ENCODE measurements around the gene HDAC9.

Gene HDAC9

DNA sequence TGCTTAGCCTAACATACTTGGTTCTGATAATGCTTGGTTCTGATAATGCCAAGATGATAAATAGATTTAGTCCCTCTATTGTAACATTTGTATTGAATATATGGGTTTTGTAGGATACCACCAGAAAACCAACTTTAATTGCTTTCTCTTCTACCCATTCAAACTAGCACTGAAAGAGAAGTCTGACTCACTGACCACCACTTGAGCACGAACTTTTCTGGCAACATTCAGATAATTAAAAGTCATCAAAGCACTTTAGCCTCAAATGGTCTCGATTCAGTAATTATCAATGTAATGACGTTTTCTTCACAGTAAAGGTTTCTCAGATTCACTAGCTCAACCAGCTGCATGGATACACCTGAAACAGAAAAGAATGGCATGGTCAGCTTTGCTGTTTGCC, 63.0 kb downstream of the HDAC9 start:
- DNase-seq (ENCODE audit: low read depth) = no peak

DNA sequence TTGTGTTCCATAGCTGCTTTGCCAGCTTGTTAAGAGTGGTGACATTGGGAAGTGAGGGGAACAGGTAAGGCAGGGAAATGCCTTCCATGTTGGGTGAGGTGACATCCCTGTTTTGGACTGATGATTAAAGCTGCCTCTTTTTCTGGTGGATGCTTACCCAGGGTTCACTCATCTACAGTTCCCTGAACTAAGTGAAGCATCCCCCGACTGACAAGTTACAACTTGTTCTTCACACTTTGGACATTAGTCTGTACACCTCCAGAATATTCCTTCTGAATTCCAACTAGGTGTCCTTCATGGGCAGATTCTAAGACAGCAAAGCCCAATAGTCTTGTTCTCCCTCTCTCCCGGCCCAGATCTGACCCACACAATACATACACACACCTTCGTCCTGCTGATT, 63.4 kb downstream of the HDAC9 start:
- no peak for DNase-seq (ENCODE audit: low read depth)

DNA sequence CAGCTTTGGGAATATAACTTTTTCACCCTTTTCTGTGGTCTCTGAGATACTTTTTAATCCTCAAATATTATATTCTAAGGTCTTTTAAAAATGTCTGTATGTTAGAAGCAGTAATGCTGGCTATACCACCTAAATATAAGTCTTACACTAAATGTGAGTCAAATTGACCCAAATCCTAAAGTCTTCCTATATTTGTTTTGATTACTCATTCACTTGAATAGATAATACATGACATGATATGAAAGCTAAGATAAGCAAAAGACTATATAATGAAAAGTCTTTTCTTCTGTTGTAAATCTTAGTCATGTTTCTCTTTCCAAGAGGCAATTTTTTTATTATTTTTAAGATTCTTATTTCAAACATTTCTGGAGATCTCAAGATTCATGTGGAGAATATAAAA, 64.2 kb downstream of the HDAC9 start:
- DNase-seq (ENCODE audit: low read depth) = no peak

DNA sequence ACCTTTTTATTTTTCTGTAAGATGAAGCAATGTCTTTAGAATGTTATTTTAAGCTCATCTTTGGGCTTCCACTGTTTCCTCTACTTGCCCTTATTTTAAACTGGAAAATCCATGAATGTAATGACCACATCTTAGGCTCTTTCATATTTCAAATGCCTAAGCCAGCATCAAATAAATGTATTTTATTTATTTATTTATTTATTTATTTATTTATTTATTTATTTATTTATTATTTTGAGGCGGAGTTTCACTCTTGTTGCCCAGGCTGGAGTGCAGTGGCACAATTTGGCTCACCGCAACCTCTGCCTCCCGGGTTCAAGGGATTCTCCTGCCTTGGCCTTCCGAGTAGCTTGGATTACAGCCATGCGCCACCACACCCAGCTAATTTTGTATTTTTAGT, 69.2 kb downstream of the HDAC9 start:
- no peak for DNase-seq (ENCODE audit: low read depth)

DNA sequence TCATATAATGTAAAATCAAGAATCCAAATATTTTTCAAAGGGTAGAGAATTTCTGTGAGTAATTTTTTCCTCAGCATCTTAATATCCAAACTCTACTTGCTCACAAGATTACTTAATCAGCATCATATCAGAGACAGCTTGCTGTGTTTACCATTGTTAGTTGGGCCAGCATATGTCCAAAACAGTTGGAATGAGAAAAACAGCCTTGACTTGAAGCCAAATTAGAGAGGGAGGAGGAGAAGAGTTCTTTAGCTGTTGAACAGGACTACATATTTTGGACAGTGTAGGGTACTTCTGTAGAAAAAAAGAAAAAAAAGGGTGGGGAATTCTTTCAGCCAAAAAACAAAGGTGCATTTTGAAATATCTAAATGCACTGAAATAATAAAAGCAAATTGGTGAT, 69.8 kb downstream of the HDAC9 start:
- no peak for DNase-seq (ENCODE audit: low read depth)

DNA sequence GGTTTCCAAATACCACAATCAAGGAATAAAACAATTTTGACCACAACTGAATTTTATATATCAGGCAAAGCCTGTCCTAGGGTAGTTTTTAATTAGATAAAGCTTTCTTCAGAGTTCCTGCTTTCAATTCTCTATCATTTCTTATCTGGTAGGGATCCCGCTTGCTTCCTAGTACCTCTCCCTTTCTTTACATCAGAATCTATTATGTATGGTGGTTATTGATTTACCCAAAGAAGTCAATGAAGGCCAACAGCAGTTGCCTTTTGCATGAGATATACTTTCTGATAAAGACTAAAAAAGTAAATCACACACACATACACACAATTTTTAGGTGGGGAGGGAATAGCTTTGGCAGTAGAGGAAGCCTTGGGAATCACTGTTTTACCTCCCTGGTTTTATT, 70.7 kb downstream of the HDAC9 start:
- no peak for DNase-seq (ENCODE audit: low read depth)

DNA sequence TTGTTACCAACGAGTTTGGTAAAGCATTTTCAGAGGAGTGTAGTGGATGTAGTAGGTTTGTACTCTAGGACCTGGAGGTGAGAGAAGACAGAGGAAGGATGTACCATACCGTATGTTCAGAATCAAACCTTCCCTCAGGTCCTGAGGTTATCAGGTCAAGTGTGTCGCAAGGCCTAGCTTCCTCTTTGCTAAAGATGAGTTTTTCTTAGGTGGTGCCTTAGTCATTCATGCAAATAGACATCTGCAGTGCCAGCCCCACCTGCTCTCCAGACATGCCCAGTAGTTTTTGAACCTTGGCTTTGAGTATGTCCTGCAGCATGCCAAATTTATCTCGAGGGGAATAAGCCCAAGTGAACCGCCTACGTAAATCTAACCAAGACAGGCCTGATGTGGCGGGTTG, 71.3 kb downstream of the HDAC9 start:
- DNase-seq (ENCODE audit: low read depth) = no peak

DNA sequence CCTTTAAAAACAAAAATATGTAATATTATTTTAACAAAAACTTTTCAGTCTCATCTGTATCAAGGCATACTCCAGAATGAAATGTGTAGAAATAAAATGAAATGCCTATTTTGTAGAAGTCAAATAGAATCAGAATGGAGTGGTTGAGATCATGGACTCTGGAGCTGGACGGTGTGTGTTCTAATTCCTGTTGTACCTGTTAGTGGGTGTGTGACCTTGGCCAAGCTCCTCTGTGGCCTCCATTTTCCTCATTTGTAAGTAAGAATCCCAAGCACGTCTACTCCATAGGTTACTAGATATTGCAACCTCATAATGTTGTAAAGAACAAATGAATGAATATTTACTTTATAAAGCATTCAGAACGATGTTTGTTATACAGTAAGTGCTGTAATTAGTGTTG, 74.9 kb downstream of the HDAC9 start:
- DNase-seq (ENCODE audit: low read depth) = no peak

DNA sequence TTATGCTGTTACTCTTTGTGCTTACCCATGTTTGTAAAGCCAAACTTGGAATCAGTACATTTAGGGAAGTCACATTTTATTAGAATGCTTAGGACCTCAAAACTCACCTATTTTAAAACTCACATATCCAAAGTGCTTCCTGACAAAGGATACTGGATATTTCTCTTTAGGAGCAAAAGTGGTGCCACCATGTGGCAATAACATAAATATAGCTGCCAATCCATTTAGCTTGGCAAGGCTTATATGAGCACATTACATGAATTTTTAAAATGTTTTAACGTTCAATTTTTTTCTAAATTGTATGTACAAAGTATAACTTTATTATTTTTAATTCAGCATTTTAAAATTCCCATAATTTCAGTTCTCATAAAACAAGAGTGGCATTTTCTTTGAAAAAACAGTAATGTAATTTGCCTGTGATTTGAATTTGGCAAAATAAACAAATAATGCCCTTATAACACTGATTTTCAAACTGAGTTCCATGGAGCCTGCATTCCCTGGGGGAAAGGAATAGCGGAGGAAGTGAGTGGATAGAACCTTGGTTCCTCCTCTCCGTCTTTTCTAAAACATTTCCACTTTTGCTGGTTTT, 75.4 kb downstream of the HDAC9 start:
- DNase-seq (ENCODE audit: low read depth) = no peak

DNA sequence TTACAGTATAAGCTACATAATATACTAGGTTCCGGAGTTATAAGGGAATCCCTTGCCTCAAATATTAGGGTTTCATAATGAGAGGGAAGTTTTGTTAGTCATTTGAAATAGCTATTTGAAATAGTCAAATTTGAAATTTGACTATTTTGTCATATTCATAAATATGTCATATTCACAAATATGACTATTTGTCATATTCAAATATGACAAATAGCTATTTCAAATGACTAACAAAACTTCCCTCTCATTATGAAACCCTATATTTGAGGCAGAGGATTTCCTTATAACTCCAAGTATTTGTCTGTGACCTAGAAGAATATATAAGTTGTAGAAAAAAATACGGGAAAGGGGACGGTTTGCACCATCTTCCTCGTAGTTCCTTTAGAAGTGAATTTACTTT, 76.6 kb downstream of the HDAC9 start:
- DNase-seq (ENCODE audit: low read depth) = no peak

DNA sequence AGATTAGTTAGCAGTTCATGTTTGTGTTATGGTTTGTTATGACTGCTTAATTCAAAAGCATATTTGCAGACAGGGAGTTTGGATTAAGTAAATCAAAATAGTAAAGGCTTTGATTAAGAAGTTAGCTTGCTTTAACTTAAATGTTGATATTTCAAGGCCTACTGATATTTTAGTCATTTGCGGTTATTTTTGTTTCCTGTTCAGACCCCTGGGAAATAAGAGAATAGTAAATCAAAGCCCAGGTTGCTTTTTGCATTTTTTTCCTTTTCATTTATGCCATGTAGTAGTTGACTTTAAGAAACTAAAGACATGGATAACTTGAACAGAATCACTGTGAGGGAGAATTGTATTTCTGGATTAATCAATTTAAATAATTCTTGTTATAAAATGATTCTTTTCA, 77.3 kb downstream of the HDAC9 start:
- no peak for DNase-seq (ENCODE audit: low read depth)

DNA sequence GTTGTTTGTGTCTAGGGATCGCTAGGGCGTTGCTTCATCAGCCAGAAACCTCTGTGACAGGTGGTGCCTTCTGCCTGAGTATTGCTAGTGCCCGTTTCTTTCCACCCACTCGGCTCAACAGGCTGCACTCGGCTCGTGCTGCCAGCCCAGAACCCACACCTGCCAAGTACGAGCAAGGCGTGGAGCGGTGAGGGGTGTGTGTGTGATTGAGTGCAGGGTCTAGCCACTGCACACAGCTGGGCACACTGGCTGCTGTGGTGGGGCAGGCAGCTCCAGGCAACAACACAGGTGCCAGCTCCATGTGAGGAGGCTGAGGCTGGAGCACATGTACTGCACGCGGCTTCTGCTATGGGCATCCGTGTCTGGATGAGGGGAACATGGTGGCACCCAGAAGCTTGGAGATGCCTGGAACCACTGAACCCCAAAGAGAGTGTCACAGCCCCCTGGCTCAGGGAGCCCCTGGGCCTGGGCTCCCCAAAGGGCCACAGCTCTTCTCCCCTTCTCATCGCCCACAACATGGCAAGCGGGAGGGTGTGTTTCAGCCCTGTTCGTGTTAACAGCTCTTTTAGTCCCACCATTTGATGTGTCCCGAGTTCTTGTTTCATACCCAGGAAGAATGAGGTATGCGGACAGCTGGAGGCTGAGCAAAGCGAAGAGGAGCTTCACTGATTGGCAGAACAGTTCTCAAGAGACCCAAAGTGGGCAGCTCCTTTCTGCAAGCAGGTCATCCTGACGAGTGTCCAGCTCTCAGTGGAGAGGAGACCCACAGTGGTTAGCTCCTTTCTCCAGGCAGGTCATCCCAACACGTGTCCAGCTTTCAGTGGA, 78.1 kb downstream of the HDAC9 start:
- no peak for DNase-seq (ENCODE audit: low read depth)

DNA sequence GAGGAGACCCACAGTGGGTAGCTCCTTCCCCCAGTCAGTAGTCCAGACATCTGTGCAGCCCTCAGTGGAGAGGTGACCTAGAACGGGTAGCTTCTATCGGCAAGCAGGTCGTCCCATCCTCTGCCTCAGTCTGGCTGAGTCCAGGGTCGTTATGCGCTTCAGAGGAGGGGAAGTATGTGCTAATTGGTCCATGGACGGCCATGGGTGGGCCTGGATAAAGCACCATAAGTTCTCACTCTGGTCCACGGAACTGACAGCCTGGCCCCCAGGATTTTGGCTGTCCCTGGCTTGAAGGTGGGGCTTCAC, 78.6 kb downstream of the HDAC9 start:
- DNase-seq (ENCODE audit: low read depth) = no peak

DNA sequence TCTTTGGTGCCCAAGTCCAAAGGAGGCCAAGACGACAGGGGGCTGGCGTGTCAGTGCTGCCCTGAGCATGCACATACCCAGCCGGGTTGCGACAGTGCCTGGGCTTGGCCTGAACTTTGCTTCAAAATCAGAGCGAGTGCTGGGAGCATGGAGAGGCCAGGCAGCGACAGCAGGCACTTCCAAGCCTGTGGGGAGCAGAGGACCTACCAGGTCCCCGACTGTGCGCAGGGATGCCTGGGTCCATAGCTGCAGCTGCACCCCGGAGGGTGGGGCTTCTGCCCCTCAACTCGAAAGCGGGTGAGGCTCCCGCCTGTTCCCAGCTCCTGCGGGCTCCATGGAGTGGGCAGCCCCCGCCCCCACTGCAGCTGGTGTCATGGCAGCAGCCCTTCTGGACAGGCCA, 79.1 kb downstream of the HDAC9 start:
- no peak for DNase-seq (ENCODE audit: low read depth)

DNA sequence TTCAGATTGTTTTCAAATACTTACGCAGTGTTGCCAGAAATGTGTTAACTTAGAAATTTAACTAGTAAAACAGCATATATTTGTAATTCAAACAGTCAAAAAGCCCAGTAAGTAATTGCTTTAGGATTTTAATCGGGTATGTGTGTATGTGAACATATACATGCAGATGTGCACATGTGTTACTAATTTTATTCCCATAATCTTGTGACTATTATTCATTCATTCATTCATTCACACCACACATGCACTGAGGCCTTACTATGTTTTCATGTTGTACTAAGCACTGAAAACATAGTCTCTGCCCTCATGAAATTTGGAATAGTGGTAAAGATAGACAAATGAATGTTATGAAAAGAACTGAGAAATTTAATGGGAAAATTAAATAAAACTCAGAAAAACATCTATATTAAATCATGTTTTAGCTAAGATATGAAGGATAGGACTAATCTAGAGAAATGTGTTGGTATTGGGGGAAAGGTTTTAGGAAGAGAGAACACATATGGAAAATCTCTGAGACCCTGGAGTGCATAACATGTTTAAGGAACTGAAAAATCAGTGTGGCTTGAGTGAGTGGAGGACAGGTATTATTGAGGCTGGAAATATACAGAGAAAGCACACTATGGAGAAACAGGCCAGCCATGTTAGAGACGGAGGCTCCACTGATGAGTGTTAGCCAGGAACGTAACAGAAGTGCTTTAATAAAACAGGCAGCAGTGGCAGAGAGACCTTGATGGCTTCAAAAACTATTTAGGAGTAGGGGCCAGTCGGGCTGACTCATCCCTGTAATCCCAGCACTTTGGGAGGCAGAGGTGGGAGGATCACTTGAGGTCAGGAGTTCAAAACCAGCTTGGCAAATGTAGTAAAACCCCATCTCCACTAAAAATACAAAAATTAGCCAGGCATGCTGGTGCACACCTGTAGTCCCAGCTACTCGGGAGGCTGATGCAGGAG, 80.3 kb downstream of the HDAC9 start:
- DNase-seq (ENCODE audit: low read depth) = no peak

DNA sequence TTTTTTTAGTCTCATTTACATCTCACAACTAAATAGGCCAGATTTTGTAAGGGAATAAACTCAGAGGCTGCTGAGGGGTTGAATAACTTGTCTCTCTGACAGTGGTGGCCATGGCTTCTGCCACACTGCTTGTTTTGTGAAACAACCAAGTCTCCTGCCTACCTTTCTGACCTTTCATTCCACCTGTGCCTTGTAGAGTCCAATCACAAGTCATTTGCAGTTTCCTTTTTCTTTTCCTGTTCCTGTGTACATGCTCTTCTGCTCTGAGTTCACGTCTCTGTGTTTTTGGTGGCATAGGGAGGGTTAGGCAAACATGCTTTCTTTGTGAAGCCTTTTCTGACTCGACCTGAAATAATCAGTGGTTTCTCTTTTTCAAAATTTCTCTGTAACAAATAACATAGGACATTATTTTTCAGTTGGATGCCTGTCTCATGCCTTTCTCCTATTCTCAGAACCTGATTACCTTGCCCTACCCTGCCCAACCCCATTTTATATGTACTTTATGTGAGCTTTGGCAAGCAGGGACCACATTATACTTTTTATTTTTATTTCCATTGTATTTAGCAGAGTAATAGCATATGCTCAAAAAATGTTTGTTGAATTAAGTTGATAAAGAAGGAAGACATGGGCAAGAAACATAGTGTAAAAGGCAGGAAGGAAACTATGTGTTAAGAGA, 81.7 kb downstream of the HDAC9 start:
- DNase-seq (ENCODE audit: low read depth) = no peak

DNA sequence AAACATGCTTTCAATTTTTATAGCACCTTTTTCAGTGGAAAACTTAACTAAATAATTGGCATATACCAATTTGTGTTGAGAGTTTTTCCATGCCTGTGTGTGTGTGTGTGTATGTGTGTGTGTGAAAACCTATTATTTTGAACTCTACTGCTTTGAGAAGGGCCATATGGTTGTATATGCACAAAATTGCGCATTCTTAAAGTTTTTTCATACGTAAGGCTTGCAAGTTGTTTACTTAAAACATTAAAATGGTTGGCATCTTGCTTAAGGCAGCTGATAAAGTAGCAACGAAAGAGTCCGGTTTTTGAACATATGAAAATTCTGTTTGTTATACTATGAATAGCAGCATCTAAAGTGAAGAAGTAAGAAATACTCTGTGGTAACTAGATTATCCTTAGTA, 84.1 kb downstream of the HDAC9 start:
- DNase-seq (ENCODE audit: low read depth) = no peak

DNA sequence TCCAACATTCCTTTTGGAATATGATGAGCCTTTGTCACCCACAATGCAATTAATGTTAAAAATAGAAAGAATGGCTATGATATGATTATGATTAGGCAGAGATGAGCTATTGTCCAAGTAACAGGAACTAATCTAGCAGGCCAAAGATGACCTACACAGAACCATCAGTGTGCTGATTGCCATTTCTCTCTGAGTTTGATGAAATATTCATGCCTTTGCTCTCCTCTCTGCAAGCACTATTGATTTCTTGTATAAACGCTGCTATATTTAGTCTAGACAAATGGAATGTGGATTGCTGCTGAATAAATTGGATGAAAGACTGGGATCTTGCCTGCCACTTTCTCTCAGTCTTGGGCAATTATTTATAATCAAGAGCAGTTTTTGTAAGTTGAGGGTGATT, 85.4 kb downstream of the HDAC9 start:
- DNase-seq (ENCODE audit: low read depth) = no peak

DNA sequence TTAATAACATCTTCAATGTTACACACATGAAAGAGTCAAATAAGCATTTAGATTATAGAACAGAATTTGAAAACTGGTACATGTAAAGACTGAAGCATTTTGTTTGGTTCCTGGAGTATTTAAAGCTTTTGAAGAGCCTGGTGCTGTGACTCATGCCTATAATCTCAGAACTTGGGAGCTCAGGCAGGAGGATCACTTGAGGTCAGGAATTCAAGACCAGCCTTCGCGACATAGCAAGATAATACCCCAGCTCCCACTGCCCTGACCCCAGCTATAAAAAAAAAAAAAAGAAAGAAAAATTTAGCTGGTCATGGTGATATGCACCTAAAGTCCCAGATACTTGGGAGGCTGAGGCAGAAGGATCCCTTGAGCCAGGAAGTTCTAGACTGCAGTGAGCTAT, 87.8 kb downstream of the HDAC9 start:
- DNase-seq (ENCODE audit: low read depth) = no peak

DNA sequence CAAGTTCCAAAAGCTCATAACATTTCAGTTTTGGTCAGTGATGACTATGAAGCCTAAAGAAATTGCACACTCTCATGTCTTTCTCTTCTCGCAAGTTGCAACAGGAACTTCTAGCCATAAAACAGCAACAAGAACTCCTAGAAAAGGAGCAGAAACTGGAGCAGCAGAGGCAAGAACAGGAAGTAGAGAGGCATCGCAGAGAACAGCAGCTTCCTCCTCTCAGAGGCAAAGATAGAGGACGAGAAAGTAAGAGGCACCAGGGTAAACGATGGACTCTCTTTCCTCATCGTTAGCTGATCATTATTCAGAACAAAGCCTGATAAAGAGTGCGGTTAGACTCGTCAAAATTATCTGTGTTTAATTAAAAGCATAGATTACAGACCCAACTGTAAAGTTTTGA, 94.7 kb downstream of the HDAC9 start:
- no peak for DNase-seq (ENCODE audit: low read depth)

DNA sequence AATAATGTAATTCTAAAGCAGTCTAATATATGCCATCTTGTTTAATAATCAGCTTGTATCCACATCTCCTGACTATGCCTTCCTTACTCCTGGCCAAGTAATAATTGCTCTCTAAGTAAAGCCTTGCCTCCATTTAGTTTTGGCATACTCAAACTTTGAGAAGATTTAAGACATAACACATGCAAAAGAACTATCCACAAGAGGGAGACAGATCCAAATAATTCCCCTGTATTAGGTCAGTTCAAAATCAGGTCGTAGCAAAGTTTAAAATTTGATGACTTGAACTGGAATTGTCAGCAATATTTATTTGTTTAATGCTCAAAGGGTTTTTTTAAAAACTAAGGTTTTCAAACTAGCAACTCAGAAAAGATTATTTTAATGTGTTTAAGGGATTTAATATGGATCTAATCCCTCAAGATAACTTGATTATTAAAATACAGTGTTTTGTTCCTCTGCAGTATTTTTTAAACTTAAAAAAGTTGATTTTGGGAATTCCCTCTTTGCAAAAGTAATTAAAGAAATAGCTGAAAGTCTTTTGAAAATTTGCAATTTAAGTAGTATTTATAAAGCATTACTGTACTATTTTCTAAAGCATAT, 95.3 kb downstream of the HDAC9 start:
- no peak for DNase-seq (ENCODE audit: low read depth)

DNA sequence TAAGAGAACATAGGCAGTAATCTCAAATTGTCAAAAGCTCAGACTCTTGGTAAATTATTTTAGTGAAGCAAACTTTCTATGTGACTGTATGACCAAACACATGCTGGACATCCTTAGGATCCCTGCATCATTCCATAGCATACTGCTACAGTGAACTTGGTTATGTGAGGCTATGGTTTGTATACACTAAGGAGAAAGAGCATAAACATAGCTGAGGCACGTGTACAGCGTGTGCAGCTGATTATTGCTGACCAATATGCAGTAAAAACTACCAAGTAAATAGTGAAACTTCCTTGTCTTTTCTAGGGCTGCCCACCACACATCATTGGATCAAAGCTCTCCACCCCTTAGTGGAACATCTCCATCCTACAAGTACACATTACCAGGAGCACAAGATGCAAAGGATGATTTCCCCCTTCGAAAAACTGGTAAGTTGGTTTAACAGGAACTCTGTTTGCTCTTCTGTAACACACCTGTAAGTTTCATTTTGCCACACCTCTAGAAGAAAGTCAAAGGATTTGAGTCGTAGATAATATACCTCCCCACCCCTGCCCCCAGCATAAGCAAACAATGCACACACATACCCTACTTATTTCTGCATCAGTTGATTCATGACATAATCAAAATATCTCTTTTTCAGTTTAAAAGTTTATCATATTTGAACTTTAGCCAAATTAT, 98.2 kb downstream of the HDAC9 start:
- DNase-seq (ENCODE audit: low read depth) = no peak

Data from stimulated activated CD8-positive, alpha-beta memory T cell treated with anti-CD3 and anti-CD28 coated beads, Interleukin-7, amount 100 ng/mL, for 24 hours (primary cell).